EL (cell line): ENCODE data around the gene KIFC1.
A peak's percentile ranks its signal among the peaks of the same experiment; 100 is the strongest.

Source experiments
- DNase-seq: peaks from one replicate; pipeline ENCODE4 v3.0.0-alpha.2; 2016

Gene KIFC1

DNA sequence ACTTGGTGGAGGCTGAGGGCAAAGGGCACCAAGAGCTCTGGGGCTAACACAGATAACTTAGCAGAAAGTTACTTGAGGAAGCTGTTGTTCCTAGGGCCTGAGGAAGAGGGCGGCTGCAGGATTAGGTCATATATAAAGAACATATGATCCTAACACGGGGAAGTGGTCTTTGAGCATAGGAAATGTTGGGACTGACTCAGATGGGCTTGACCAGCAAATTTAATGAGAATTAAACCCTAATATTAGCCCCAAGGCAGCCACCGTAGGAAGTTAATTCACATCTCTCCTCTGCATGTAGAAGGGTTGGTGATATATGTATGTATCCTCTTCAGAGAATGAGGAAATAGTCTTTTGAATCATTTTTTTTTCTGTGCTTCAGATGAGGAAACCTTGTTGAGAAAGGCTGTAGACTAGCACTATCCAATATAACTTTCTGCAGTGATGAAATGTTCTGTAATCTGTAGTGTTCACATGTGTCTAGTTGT, 53.5 kb downstream of the KIFC1 start:
- DNase-seq: no peak

- DNase-seq: no peak
These were observed 54.7 kb downstream of the KIFC1 start for GRCh38 chr6:33446356-33446755.

DNA sequence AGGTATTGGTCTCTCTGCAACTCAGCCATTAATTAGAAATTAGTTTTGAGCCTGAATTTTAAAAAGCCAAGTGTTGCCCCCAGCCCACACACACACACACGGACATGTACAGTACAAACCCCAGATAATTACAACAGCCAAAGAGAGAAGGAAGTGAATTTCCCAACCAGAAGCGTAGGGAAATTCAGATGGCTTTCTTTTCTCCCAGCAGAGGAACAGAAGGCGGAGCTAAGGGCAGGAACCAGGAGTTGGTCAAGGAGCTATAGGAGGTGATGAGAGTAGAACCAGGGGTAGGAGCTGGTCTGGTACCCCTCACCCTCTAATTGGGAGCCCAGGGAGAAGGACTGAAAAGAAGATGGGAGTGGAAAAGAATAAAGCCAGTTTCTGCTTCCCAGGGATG, 58.8 kb downstream of the KIFC1 start:
- DNase-seq: no peak

DNA sequence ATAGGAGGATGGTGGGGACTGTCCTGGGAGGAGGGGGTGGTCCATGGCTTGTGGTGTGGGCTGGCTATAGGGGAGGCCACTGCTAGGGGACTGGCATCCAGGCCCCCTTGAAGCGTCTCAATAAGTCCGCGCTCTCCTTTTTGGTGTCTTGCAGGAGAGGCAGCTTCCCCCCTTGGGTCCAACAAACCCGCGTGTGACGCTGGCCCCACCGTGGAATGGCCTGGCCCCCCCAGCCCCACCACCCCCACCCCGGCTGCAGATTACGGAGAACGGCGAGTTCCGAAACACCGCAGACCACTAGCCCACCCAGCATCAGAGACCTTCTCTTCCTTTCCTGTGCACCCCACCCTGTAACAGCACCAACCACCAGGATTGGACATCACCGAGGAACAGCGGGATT, 60.0 kb downstream of the KIFC1 start:
- no peak for DNase-seq

GRCh38 chr6:33452496-33452895, 60.9 kb downstream of the KIFC1 start:
- no peak for DNase-seq

- no peak for DNase-seq
These were observed 61.9 kb downstream of the KIFC1 start for GRCh38 chr6:33453393-33454008.

- DNase-seq: peak; percentile 96
These were observed 62.7 kb downstream of the KIFC1 start, which contains the start of gene ZBTB9 for GRCh38 chr6:33454009-33454946. ZBTB9 (plus strand) TSS chr6:33454576; CDS start chr6:33455101, 525 bp downstream.

- no peak for DNase-seq
These were observed 63.4 kb downstream of the KIFC1 start for GRCh38 chr6:33455051-33455450.

GRCh38 chr6:33456156-33456555, 64.5 kb downstream of the KIFC1 start:
- no peak for DNase-seq

DNA sequence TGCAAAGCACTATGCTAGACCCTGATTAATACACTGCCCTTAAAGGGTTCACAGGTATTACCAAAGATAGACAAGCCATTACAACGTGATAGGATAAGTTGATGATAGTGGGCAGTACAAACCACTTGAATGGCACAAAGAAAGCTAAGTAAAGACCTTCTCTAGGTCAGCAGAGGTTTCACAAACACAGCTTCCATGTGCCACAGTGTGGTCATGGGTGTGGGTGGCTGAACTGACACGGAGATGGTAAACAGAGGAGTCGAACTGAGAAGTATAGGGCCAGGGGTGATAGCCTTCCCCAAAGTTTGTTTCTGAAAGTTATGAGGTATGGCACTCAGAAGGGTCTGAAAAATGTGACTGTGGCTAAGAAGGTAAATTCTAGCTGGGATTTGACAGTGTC, 67.1 kb downstream of the KIFC1 start:
- DNase-seq: no peak

DNA sequence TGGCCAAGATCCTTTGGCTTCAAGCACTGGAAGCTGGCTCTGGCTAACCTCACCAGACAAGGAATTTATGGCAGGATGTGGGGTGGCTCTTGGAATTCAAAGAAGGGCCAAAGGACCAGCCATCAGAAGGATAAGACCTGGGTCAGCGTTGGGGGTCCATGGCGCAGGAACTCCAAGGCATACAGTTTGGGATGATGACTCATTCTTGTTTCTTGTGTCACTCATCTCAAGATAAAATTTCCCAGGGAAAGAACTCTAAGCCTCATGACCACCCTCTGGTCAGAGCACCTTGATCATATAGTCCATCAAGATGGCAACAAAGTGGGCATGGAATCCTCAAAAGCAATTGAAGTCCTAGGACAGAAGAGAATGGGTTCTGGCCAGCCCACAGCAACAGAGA, 67.6 kb downstream of the KIFC1 start:
- no peak for DNase-seq
